DND-41 (cell line): ENCODE measurements around the gene SOS1.

Experiments
- ATAC-seq: fragments of 200-7000 bp; cut with Tn5 transposase; 3 replicates; pipeline ENCODE4 v1.9.1; 2021; ENCODE audit warnings: low read depth; ENCODE audit not compliant: insufficient read depth
- DNase-seq: peaks from one replicate; pipeline ENCODE4 v3.0.0-alpha.2; 2020
- H2AFZ ChIP-seq: 2 replicates; pipeline ENCODE4 v1.6.0; 2012; ENCODE audit warnings: low read depth, low read length
- H3K27ac ChIP-seq: 2 replicates; pipeline ENCODE4 v1.5.1; 2012; ENCODE audit warnings: low read length, inconsistent platforms
- H3K27me3 ChIP-seq: fragments of 200-600 bp; sonication (generic); 2 replicates; pipeline ENCODE4 v1.6.0; 2012; ENCODE audit warnings: low read length, mild to moderate bottlenecking, inconsistent platforms; ENCODE audit not compliant: insufficient read depth, poor library complexity
- H3K36me3 ChIP-seq: 2 replicates; pipeline ENCODE4 v1.5.1; 2012; ENCODE audit warnings: low read length, inconsistent platforms; ENCODE audit not compliant: insufficient read depth
- H3K4me1 ChIP-seq: 2 replicates; pipeline ENCODE4 v1.5.1; 2012; ENCODE audit warnings: mild to moderate bottlenecking, low read length; ENCODE audit not compliant: insufficient read depth
- H3K4me2 ChIP-seq: 2 replicates; pipeline ENCODE4 v1.6.0; 2012; ENCODE audit warnings: mild to moderate bottlenecking, moderate library complexity, low read length, inconsistent platforms; ENCODE audit not compliant: insufficient read depth
- H3K4me3 ChIP-seq, 2 experiments: fragments of 200-600 bp in 1 of 2; shearing (Covaris generic) in 1 of 2; 2 replicates each; pipeline ENCODE4 v1.5.1; 2012 to 2016; ENCODE audit warnings: inconsistent platforms in 2 of 2, low read length in 2 of 2, mild to moderate bottlenecking in 2 of 2, low read depth in 1 of 2, moderate library complexity in 1 of 2
- H3K79me2 ChIP-seq: 2 replicates; pipeline ENCODE4 v1.6.0; 2012; ENCODE audit warnings: low read length, inconsistent platforms; ENCODE audit not compliant: insufficient read depth
- H3K9ac ChIP-seq: 2 replicates; pipeline ENCODE4 v1.6.0; 2012; ENCODE audit warnings: low read depth, mild to moderate bottlenecking, inconsistent platforms, low read length, moderate library complexity
- H3K9me3 ChIP-seq: 2 replicates; pipeline ENCODE4 v1.5.1; 2012; ENCODE audit warnings: low read length, moderate library complexity, mild to moderate bottlenecking, inconsistent platforms; ENCODE audit not compliant: insufficient read depth, severe bottlenecking
- H4K20me1 ChIP-seq: 2 replicates; pipeline ENCODE4 v1.6.0; 2012; ENCODE audit warnings: low read length; ENCODE audit not compliant: insufficient read depth
- EZH2 ChIP-seq: IDR thresholded peaks from 3 replicates; pipeline ENCODE4 v1.6.1; 2012; ENCODE audit warnings: borderline replicate concordance, low read depth, mild to moderate bottlenecking, moderate library complexity, low read length, inconsistent platforms; ENCODE audit not compliant: severe bottlenecking
- TF ChIP-seq, protein P1 (sequence below): IDR thresholded peaks from 2 replicates; pipeline ENCODE4 v1.5.1; 2012; ENCODE audit warnings: borderline replicate concordance, low read length, moderate library complexity, mild to moderate bottlenecking; ENCODE audit not compliant: poor library complexity, severe bottlenecking; ENCODE audit errors: extremely low read depth

Gene SOS1

DNA sequence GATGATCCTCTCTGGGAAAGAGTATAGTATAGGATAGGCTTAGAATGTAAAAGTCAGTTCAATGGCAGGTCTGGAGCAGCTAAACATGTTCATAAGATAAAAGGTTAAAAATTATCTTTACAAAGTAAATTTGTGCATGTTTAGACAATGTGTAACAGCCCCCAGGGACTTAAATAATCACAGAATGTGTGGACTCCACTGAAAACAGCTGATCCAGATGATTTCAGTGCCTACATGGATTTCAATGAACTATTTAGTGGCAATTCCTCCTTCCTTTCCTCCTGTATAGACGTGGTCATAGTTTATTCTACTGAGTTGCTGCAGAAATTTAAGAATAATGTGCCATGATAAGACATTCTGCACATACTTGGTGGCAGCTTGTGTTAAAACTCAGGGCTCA is 188.3 kb downstream of the SOS1 start:
- no peaks in the 10 kb centered on the region for H3K79me2 ChIP-seq
- H4K20me1 ChIP-seq = no peaks in the 10 kb centered on the region
- ATAC-seq (no peak), DNase-seq (no peak)
- H2AFZ ChIP-seq = no peak overlapping the region
- no peak overlapping the region for H3K4me2 ChIP-seq
- H3K27me3 ChIP-seq = no peaks in the 10 kb centered on the region
- H3K36me3 ChIP-seq = no peaks in the 10 kb centered on the region
- TF ChIP-seq, protein P1, sequence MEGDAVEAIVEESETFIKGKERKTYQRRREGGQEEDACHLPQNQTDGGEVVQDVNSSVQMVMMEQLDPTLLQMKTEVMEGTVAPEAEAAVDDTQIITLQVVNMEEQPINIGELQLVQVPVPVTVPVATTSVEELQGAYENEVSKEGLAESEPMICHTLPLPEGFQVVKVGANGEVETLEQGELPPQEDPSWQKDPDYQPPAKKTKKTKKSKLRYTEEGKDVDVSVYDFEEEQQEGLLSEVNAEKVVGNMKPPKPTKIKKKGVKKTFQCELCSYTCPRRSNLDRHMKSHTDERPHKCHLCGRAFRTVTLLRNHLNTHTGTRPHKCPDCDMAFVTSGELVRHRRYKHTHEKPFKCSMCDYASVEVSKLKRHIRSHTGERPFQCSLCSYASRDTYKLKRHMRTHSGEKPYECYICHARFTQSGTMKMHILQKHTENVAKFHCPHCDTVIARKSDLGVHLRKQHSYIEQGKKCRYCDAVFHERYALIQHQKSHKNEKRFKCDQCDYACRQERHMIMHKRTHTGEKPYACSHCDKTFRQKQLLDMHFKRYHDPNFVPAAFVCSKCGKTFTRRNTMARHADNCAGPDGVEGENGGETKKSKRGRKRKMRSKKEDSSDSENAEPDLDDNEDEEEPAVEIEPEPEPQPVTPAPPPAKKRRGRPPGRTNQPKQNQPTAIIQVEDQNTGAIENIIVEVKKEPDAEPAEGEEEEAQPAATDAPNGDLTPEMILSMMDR = no peak
- TF ChIP-seq EZH2 = no peak
- no peak overlapping the region for H3K9ac ChIP-seq
- H3K4me3 ChIP-seq = no peak overlapping the region
- H3K4me1 ChIP-seq = no peaks in the 10 kb centered on the region
- no peak overlapping the region for H3K27ac ChIP-seq
- no peaks in the 10 kb centered on the region for H3K9me3 ChIP-seq
